CD14-positive monocyte (primary cell): ENCODE measurements around the gene CYTL1. TPM values are rescaled to one million over a fixed set of nuclear protein-coding genes. Genes with fewer than 3 reads are reported as not detected.
"Not testable (repeated sequence)": the region's sequence is repeated elsewhere in the genome, so short reads cannot be mapped to it uniquely, and the experiment has no call there.

Source experiments
- DNase-seq, 3 donors: peaks; one replicate each; pipeline ENCODE4 v3.0.0-alpha.2; 2011 to 2022
- H2AFZ ChIP-seq: 2 replicates; pipeline ENCODE4 v1.6.0; 2012; ENCODE audit warnings: mild to moderate bottlenecking, low read depth, low read length, inconsistent platforms; ENCODE audit not compliant: insufficient read depth, poor library complexity, severe bottlenecking
- H3K27ac ChIP-seq, 2 donors: 1 replicate in 1 of 2; 2 replicates in 1 of 2; pipeline ENCODE4 v1.5.1; 2012 to 2013; ENCODE audit warnings: low read length in 2 of 2, control low read depth in 1 of 2, inconsistent platforms in 1 of 2, low read depth in 1 of 2, mild to moderate bottlenecking in 1 of 2
- H3K27me3 ChIP-seq, 2 donors: one replicate each; pipeline versions ENCODE4 v1.6.0 to v1.6.1; 2011 to 2013; ENCODE audit warnings: low read length in 2 of 2; ENCODE audit not compliant: control insufficient read depth in 2 of 2, insufficient read depth in 2 of 2
- H3K36me3 ChIP-seq, 2 donors: replicated peaks in 1 of 2; 1 replicate in 1 of 2; 2 replicates in 1 of 2; pipeline versions ENCODE4 v1.5.1 to v1.6.1; 2012 to 2013; ENCODE audit warnings: low read length in 2 of 2, control low read depth in 1 of 2, inconsistent platforms in 1 of 2, mild to moderate bottlenecking in 1 of 2; ENCODE audit not compliant: insufficient read depth in 2 of 2, control insufficient read depth in 1 of 2
- H3K4me1 ChIP-seq, 2 donors: 1 replicate in 1 of 2; 2 replicates in 1 of 2; pipeline versions ENCODE4 v1.5.1 to v1.6.1; 2012 to 2013; ENCODE audit warnings: low read length in 2 of 2, control low read depth in 1 of 2, inconsistent platforms in 1 of 2, mild to moderate bottlenecking in 1 of 2, moderate library complexity in 1 of 2; ENCODE audit not compliant: insufficient read depth in 2 of 2, control insufficient read depth in 1 of 2
- H3K4me2 ChIP-seq: replicated peaks from 2 replicates; pipeline ENCODE3; 2012; ENCODE audit warnings: low read length, moderate library complexity, mild to moderate bottlenecking; ENCODE audit not compliant: poor library complexity, severe bottlenecking; ENCODE audit errors: extremely low read depth
- H3K4me3 ChIP-seq, 3 experiments: fragments of 200-600 bp in 1 of 3; sonication (generic) in 1 of 3; replicated peaks in 1 of 3; 1 replicate in 2 of 3; 2 replicates in 1 of 3; pipeline ENCODE4 v1.5.1; 2011 to 2013; ENCODE audit warnings: low read length in 3 of 3, mild to moderate bottlenecking in 3 of 3, control low read depth in 2 of 3, low read depth in 2 of 3, inconsistent platforms in 1 of 3, moderate library complexity in 1 of 3
- H3K79me2 ChIP-seq: 2 replicates; pipeline ENCODE4 v1.6.0; 2012; ENCODE audit warnings: mild to moderate bottlenecking, control low read depth, inconsistent platforms, low read length, moderate library complexity; ENCODE audit not compliant: insufficient read depth
- H3K9ac ChIP-seq: 2 replicates; pipeline ENCODE4 v1.6.0; 2017; ENCODE audit warnings: low read length, mild to moderate bottlenecking; ENCODE audit not compliant: insufficient read depth, poor library complexity, severe bottlenecking
- H3K9me3 ChIP-seq, 2 donors: replicated peaks in 1 of 2; 1 replicate in 1 of 2; 2 replicates in 1 of 2; pipeline versions ENCODE4 v1.5.1 to v1.6.1; 2012 to 2013; ENCODE audit warnings: low read length in 2 of 2, control low read depth in 1 of 2; ENCODE audit not compliant: control insufficient read depth in 1 of 2, insufficient read depth in 1 of 2
- H4K20me1 ChIP-seq: 2 replicates; pipeline ENCODE4 v1.6.0; 2012; ENCODE audit warnings: mild to moderate bottlenecking, low read length, control low read depth, moderate library complexity; ENCODE audit not compliant: insufficient read depth
- H3K27ac Mint-ChIP-seq, 7 donors: one replicate each; pipeline ENCODE4 v1.8.0; 2020; ENCODE audit warnings: mild to moderate bottlenecking in 7 of 7, mixed read lengths in 7 of 7, moderate library complexity in 6 of 7, inconsistent platforms in 2 of 7
- H3K27me3 Mint-ChIP-seq, 3 donors: one replicate each; pipeline ENCODE4 v1.8.0; 2021 to 2022; ENCODE audit warnings: low read depth in 3 of 3, mild to moderate bottlenecking in 3 of 3, mixed read lengths in 3 of 3, moderate library complexity in 3 of 3, inconsistent platforms in 1 of 3
- H3K36me3 Mint-ChIP-seq, 2 donors: one replicate each; pipeline ENCODE4 v1.8.0; 2020; ENCODE audit warnings: mixed read lengths in 2 of 2, inconsistent platforms in 1 of 2, mild to moderate bottlenecking in 1 of 2
- H3K4me1 Mint-ChIP-seq: one replicate; pipeline ENCODE4 v1.8.0; 2020; ENCODE audit warnings: mild to moderate bottlenecking, mixed read lengths
- H3K4me3 Mint-ChIP-seq, 2 donors: one replicate each; pipeline ENCODE4 v1.8.0; 2020; ENCODE audit warnings: mild to moderate bottlenecking in 2 of 2, mixed read lengths in 2 of 2, moderate library complexity in 1 of 2
- H3K9me3 Mint-ChIP-seq, 7 donors: one replicate each; pipeline ENCODE4 v1.8.0; 2020 to 2022; ENCODE audit warnings: mixed read lengths in 7 of 7, mild to moderate bottlenecking in 6 of 7, moderate library complexity in 6 of 7, inconsistent platforms in 2 of 7
- WGBS: methylation state at CpG from one replicate; pipeline ENCODE4 v1.1.5; 2013; ENCODE audit warnings: missing lambda C conversion rate; ENCODE audit not compliant: insufficient coverage; 5-methylcytosine and 5-hydroxymethylcytosine counted together
- intact Hi-C, 2 donors: fragments of 100-400 bp; cut with micrococcal nuclease; formaldehyde crosslinking; loops; one replicate each; pipeline versions ENCODE4 v1.15.0 to v1.15.1; 2023
- polyA minus RNA-seq: library from RNA; depleted of rRNA, polyadenylated mRNA; stranded (reverse); fragments of >200 nt; gene quantifications from 2 replicates; pipeline ENCODE4 v1.2.3, GENCODE V29; 2012
- polyA plus RNA-seq, 3 donors: library from polyadenylated mRNA; depleted of rRNA in 1 of 3; unstranded in 2 of 3; stranded (reverse) in 1 of 3; fragments of 300-500 nt in 2 of 3; fragments of >200 nt in 1 of 3; fragmentation: Illumina TruSeq in 2 of 3; gene quantifications; 1 replicate in 2 of 3; 2 replicates in 1 of 3; pipeline ENCODE4 v1.2.3, GENCODE V29; 2012 to 2021
- total RNA-seq, 12 experiments: library from RNA in 1 of 12; stranded (reverse) in 1 of 12; fragments of 120-200 nt in 1 of 12; gene quantifications; one replicate each; pipeline ENCODE4 v1.2.4 and lab custom pipeline; 2013 to 2026; ENCODE audit warnings: mixed read lengths in 6 of 12, inconsistent platforms in 1 of 12
- TF ChIP-seq, protein P1 (sequence below): fragments of 200-600 bp; IDR thresholded peaks from one replicate; pipeline ENCODE4 v1.8.0; 2022; ENCODE audit warnings: antibody characterized with exemption, mild to moderate bottlenecking

Gene CYTL1, protein sequence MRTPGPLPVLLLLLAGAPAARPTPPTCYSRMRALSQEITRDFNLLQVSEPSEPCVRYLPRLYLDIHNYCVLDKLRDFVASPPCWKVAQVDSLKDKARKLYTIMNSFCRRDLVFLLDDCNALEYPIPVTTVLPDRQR
- 0.58 TPM for total RNA-seq (2013)
- under 1 TPM in 2 of 3 donors, not detected in 1; 0.32 to 0.56 TPM for polyA plus RNA-seq
- not detected in 2 replicates for polyA minus RNA-seq
- total RNA-seq (lab: John Stamatoyannopoulos, UW) = 0 to 0.35 (median 0.23) reads per million in 11 experiments

DNA sequence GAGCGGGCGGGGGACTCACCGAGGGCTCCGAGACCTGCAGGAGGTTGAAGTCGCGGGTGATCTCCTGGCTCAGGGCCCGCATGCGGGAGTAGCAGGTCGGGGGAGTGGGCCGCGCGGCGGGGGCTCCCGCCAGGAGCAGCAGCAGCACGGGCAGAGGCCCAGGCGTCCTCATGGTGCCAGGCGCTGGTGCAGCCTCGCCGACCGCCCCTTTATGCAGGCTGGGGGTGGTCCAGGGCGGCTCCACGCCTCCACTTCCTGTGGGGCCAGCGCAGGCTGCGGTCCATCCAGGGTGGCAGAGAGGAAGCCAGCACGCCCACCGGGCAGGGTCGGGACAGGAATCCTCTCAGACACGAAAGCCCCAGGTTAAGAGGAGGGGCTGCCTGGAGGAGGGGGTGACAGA lies at the start of gene CYTL1:
Gene CYTL1 (minus strand): TSS at position 185 of the 400 bp plus-strand sequence. CDS start 13 bp downstream, at position 172.
- H3K4me3 Mint-ChIP-seq = peak within 1 kb of the TSS; percentile 68 to 90
- H3K9me3 ChIP-seq = no peaks in the 10 kb centered on the region
- H3K9ac ChIP-seq = peak within 1 kb of the TSS; percentile 59
- H3K4me3 ChIP-seq = peak within 1 kb of the TSS in 2 of 3 experiments; percentile 3 to 67
- H3K36me3 ChIP-seq = no peaks in the 10 kb centered on the region
- no peaks in the 10 kb centered on the region for H3K27me3 ChIP-seq
- peaks cover 0 to 3% (median 0%) of the 10 kb centered on the region in 7 donors for H3K9me3 Mint-ChIP-seq
- H3K27me3 Mint-ChIP-seq = peaks cover 0 to 8% (median 7%) of the 10 kb centered on the region in 3 donors
- H2AFZ ChIP-seq = peak within 1 kb of the TSS; percentile 77
- no peaks in the 10 kb centered on the region for H3K36me3 Mint-ChIP-seq
- H3K4me1 Mint-ChIP-seq = peaks cover 18% of the 10 kb centered on the region
- no peak for DNase-seq
- TF ChIP-seq, protein P1, sequence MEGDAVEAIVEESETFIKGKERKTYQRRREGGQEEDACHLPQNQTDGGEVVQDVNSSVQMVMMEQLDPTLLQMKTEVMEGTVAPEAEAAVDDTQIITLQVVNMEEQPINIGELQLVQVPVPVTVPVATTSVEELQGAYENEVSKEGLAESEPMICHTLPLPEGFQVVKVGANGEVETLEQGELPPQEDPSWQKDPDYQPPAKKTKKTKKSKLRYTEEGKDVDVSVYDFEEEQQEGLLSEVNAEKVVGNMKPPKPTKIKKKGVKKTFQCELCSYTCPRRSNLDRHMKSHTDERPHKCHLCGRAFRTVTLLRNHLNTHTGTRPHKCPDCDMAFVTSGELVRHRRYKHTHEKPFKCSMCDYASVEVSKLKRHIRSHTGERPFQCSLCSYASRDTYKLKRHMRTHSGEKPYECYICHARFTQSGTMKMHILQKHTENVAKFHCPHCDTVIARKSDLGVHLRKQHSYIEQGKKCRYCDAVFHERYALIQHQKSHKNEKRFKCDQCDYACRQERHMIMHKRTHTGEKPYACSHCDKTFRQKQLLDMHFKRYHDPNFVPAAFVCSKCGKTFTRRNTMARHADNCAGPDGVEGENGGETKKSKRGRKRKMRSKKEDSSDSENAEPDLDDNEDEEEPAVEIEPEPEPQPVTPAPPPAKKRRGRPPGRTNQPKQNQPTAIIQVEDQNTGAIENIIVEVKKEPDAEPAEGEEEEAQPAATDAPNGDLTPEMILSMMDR = no peak
- H3K27ac ChIP-seq = no peak within 1 kb of the TSS
- H3K4me2 ChIP-seq = peak within 1 kb of the TSS; percentile 76
- peak within 1 kb of the TSS in 2 of 7 donors; percentile 19 to 54 for H3K27ac Mint-ChIP-seq
- no peaks in the 10 kb centered on the region for H3K79me2 ChIP-seq
- intact Hi-C loops = no loop called here
- WGBS = 6% methylated on average over 24 of the region's 28 CpGs
- H4K20me1 ChIP-seq = no peaks in the 10 kb centered on the region
- peaks cover 8 to 13% of the 10 kb centered on the region in 2 donors for H3K4me1 ChIP-seq

DNA sequence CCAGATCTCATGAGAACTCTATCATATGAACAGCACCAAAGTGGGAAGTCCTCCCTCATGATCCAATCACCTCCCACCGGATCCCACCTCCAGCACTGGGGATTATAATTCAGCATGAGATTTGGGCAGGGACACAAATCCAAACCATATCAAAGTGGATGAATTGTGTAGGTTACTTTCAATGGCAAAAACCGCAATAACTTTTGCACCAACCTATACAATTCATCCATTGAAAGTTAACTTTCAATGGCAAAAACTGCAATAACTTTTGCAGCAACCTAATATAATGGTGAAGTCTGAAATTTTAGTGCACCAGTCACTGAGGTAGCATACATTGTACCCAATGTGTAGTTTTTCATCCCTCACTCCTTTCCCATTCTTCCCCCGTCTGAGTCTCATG lies 48.6 kb upstream of the CYTL1 start:
- peaks cover 0 to 19% of the 10 kb centered on the region in 2 donors for H3K9me3 ChIP-seq
- no peak overlapping the region for H3K27ac Mint-ChIP-seq
- TF ChIP-seq, protein P1 = no peak
- 100% methylated on average over 1 of the region's 3 CpGs for WGBS
- H3K4me1 ChIP-seq = no peaks in the 10 kb centered on the region
- no peak overlapping the region for H3K27ac ChIP-seq
- no peaks in the 10 kb centered on the region for H3K36me3 ChIP-seq
- no peaks in the 10 kb centered on the region for H3K27me3 ChIP-seq
- DNase-seq = no peak
- H2AFZ ChIP-seq = no peak overlapping the region
- peaks cover 0 to 8% of the 10 kb centered on the region in 2 donors for H3K36me3 Mint-ChIP-seq
- H3K4me3 ChIP-seq = no peak overlapping the region
- H4K20me1 ChIP-seq = no peaks in the 10 kb centered on the region
- peaks cover 8 to 23% (median 11%) of the 10 kb centered on the region in 7 donors for H3K9me3 Mint-ChIP-seq
- H3K4me2 ChIP-seq = no peak overlapping the region
- peaks cover 0 to 1% (median 0%) of the 10 kb centered on the region in 3 donors for H3K27me3 Mint-ChIP-seq
- no peaks in the 10 kb centered on the region for H3K4me1 Mint-ChIP-seq
- H3K9ac ChIP-seq = no peak overlapping the region
- no peak overlapping the region for H3K4me3 Mint-ChIP-seq
- intact Hi-C loops = no loop called here
- H3K79me2 ChIP-seq = no peaks in the 10 kb centered on the region

DNA sequence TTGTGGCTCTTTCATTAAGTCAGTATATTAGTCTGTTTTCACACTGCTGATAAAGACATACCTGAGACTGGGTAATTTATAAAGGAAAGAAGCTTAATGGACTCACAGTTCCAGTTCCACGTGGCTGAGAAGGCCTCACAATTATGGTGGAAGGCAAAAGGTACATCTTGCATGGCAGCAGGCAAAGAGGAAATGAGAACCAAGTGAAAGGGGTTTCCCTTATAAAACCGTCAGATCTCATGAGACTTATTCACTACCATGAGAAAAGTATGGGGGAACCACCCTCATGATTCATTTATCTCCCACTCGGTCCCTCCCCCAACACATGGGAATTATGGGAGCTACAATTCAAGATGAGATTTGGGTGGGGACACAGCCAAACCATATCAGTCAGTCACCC lies 47.7 kb upstream of the CYTL1 start:
- H3K79me2 ChIP-seq, H3K9ac ChIP-seq, intact Hi-C loops, H3K27ac ChIP-seq, H3K4me3 ChIP-seq, H3K4me1 ChIP-seq, H3K36me3 ChIP-seq, H3K27ac Mint-ChIP-seq, H3K4me3 Mint-ChIP-seq, H2AFZ ChIP-seq, H4K20me1 ChIP-seq, H3K27me3 ChIP-seq, H3K4me2 ChIP-seq, H3K27me3 Mint-ChIP-seq, H3K4me1 Mint-ChIP-seq, DNase-seq: not testable (repeated sequence)
- Mint-ChIP-seq H3K36me3 (peaks cover 0 to 10% of the 10 kb centered on the region in 2 donors), H3K9me3 (peaks cover 6 to 26% (median 11%) of the 10 kb centered on the region in 7 donors)
- 71% methylated on average over 1 of the region's 3 CpGs for WGBS
- H3K9me3 ChIP-seq = peaks cover 0 to 19% of the 10 kb centered on the region in 2 donors
